Osteoblast (primary cell): ENCODE data around the gene SVOPL. TPM values are rescaled to one million over a fixed set of nuclear protein-coding genes. Genes with fewer than 3 reads are reported as not detected.

Experiments used
- DNase-seq: peaks from one replicate; pipeline ENCODE4 v3.0.0; 2011; ENCODE audit warnings: low spot score, mixed read lengths; ENCODE audit not compliant: insufficient read length; ENCODE audit errors: missing footprints
- H2AFZ ChIP-seq: 2 replicates; pipeline ENCODE4 v1.6.0; 2011; ENCODE audit warnings: mild to moderate bottlenecking, low read length
- H3K27ac ChIP-seq: 2 replicates; pipeline ENCODE4 v1.5.1; 2011; ENCODE audit warnings: mild to moderate bottlenecking, low read depth, low read length, moderate library complexity
- H3K27me3 ChIP-seq: 2 replicates; pipeline ENCODE4 v1.6.0; 2012; ENCODE audit warnings: mild to moderate bottlenecking, control low read depth, inconsistent platforms, low read length, moderate library complexity; ENCODE audit not compliant: insufficient read depth
- H3K36me3 ChIP-seq: 2 replicates; pipeline ENCODE4 v1.5.1; 2011; ENCODE audit warnings: mild to moderate bottlenecking, low read length, control low read depth, moderate library complexity; ENCODE audit not compliant: insufficient read depth
- H3K4me1 ChIP-seq: 2 replicates; pipeline ENCODE4 v1.5.1; 2011; ENCODE audit warnings: mild to moderate bottlenecking, low read length, control low read depth, moderate library complexity; ENCODE audit not compliant: insufficient read depth
- H3K4me2 ChIP-seq: 2 replicates; pipeline ENCODE4 v1.6.0; 2011; ENCODE audit warnings: mild to moderate bottlenecking, low read length; ENCODE audit not compliant: insufficient read depth
- H3K4me3 ChIP-seq: fragments of 200-600 bp; sonication (generic); 3 replicates; pipeline ENCODE4 v1.5.1; 2012; ENCODE audit warnings: mild to moderate bottlenecking, low read length, inconsistent platforms; ENCODE audit not compliant: insufficient read depth
- H3K79me2 ChIP-seq: 2 replicates; pipeline ENCODE4 v1.6.0; 2012; ENCODE audit warnings: mild to moderate bottlenecking, low read length, control low read depth, inconsistent platforms; ENCODE audit not compliant: insufficient read depth
- H3K9me3 ChIP-seq: 2 replicates; pipeline ENCODE4 v1.5.1; 2011; ENCODE audit warnings: low read depth, low read length, control low read depth
- H4K20me1 ChIP-seq: 2 replicates; pipeline ENCODE4 v1.6.0; 2012; ENCODE audit warnings: mild to moderate bottlenecking, low read length, control low read depth; ENCODE audit not compliant: insufficient read depth
- CTCF ChIP-seq: IDR thresholded peaks from 2 replicates; pipeline ENCODE4 v1.5.1; 2011; ENCODE audit warnings: mild to moderate bottlenecking, low read depth, low read length, moderate library complexity; ENCODE audit errors: extremely low read depth
- total RNA-seq: library from RNA; depleted of rRNA; stranded (reverse); fragments of >200 nt; gene quantifications from 2 replicates; pipeline ENCODE4 v1.2.3, GENCODE V29; 2012

Gene SVOPL
- total RNA-seq, 1 donor: not detected

GRCh38 chr7:138670594-138670993 lies 30.6 kb downstream of the SVOPL start:
- no peak for TF ChIP-seq CTCF
- no peaks in the 10 kb centered on the region for H3K79me2 ChIP-seq
- H2AFZ ChIP-seq: no peak overlapping the region
- H3K4me2 ChIP-seq: no peak overlapping the region
- no peak overlapping the region for H3K27ac ChIP-seq
- no peak for DNase-seq
- H4K20me1 ChIP-seq: no peaks in the 10 kb centered on the region
- H3K36me3 ChIP-seq: no peaks in the 10 kb centered on the region
- H3K4me1 ChIP-seq: no peaks in the 10 kb centered on the region
- no peaks in the 10 kb centered on the region for H3K9me3 ChIP-seq
- H3K4me3 ChIP-seq: no peak overlapping the region
- H3K27me3 ChIP-seq: no peaks in the 10 kb centered on the region

DNA sequence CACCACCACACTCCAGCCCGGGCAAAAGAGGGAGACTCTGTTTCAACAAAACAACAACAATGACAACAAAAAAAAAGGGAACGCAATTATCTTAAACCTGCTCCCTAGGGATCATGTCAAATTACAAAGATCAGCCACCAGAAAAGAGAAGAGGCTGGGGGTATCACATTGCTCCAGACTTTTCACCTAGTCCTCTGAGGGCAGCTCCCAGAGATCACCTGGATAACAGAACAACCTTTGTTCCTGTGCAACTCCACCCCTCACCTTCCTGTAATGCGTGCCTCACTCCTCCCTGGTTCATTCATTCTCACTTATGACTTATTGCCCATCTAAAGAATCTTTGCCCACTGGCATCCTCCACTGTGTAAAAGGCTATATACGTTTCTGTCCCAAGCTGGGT lies 31.8 kb downstream of the SVOPL start:
- Histone ChIP-seq H3K36me3 (no peaks in the 10 kb centered on the region), H3K9me3 (no peaks in the 10 kb centered on the region), H3K79me2 (no peaks in the 10 kb centered on the region), H4K20me1 (no peaks in the 10 kb centered on the region), H3K4me2 (no peak overlapping the region), H3K27me3 (peaks cover 2% of the 10 kb centered on the region), H2AFZ (no peak overlapping the region), H3K27ac (no peak overlapping the region), H3K4me3 (no peak overlapping the region), H3K4me1 (no peaks in the 10 kb centered on the region)
- DNase-seq: no peak
- TF ChIP-seq CTCF: no peak

DNA sequence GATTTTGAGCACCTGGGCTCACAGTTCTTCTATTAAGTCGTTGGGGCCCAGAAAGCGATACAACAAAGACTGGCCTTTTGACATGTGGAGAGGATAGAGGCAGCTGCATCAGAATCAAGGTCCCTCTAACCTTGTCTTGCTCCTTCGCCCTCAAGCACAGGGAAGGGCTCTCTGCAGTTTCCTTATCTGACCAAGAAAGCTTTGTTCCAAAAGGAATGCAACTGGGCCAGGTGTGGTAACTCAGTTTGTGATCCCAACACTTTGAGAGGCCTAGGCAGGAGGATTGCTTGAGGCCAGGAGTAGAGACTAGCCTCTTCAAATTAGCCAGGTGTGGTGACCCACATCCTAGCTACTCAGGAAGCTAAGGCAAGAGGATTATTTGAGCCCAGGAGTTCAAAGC lies 32.2 kb downstream of the SVOPL start:
- no peaks in the 10 kb centered on the region for H3K79me2 ChIP-seq
- H3K4me3 ChIP-seq: no peak overlapping the region
- H3K9me3 ChIP-seq: no peaks in the 10 kb centered on the region
- H3K36me3 ChIP-seq: no peaks in the 10 kb centered on the region
- no peak overlapping the region for H2AFZ ChIP-seq
- H4K20me1 ChIP-seq: no peaks in the 10 kb centered on the region
- DNase-seq: no peak
- H3K4me2 ChIP-seq: no peak overlapping the region
- no peaks in the 10 kb centered on the region for H3K4me1 ChIP-seq
- H3K27ac ChIP-seq: no peak overlapping the region
- TF ChIP-seq CTCF: no peak
- peaks cover 2% of the 10 kb centered on the region for H3K27me3 ChIP-seq

DNA sequence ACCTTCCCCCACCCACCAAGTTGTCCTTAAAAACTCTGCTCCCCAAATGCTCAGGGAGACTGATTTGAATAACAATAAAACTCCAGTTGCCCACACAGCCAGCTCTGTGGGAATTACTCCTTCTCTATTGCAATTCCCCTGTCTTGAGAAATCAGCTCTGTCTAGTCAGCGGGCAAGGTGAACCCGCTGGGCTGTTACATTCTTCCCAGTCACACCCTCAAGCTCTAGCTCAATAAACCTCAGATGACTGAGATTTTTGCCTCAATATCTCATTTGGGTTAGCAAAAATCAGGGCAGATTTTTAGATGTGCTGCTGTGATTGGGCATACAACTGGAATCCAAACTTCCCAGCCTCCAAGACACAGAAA lies 32.9 kb downstream of the SVOPL start:
- Histone ChIP-seq H3K4me1 (no peaks in the 10 kb centered on the region), H3K9me3 (no peaks in the 10 kb centered on the region), H2AFZ (no peak overlapping the region), H3K79me2 (no peaks in the 10 kb centered on the region), H3K27me3 (peaks cover 2% of the 10 kb centered on the region), H3K4me2 (no peak overlapping the region), H3K27ac (no peak overlapping the region), H3K4me3 (no peak overlapping the region), H4K20me1 (no peaks in the 10 kb centered on the region), H3K36me3 (no peaks in the 10 kb centered on the region)
- TF ChIP-seq CTCF: no peak
- no peak for DNase-seq
